WERI-Rb-1 (cell line): ENCODE results near the gene ANO4.

Experiments used
- DNase-seq: peaks from one replicate; pipeline ENCODE4 v3.0.0-alpha.2; 2020
- H3K27ac ChIP-seq: fragments of 250-450 bp; sonication (Bioruptor Pico); 2 replicates; pipeline ENCODE4 v1.5.1; 2020; ENCODE audit warnings: mild to moderate bottlenecking, moderate library complexity
- H3K27me3 ChIP-seq: fragments of 250-450 bp; sonication (Bioruptor Pico); 2 replicates; pipeline ENCODE4 v1.5.1; 2021; ENCODE audit warnings: mild to moderate bottlenecking, low read depth, moderate library complexity; ENCODE audit not compliant: insufficient read depth, severe bottlenecking
- H3K36me3 ChIP-seq: fragments of 250-450 bp; sonication (Bioruptor Pico); 2 replicates; pipeline ENCODE4 v1.5.1; 2020; ENCODE audit warnings: mild to moderate bottlenecking, moderate library complexity
- H3K4me3 ChIP-seq: 2 replicates; pipeline ENCODE4 v1.5.1; 2011; ENCODE audit warnings: low read depth, mild to moderate bottlenecking, control low read depth, low read length
- H3K9me3 ChIP-seq: fragments of 250-450 bp; sonication (Bioruptor Pico); 2 replicates; pipeline ENCODE4 v1.5.1; 2021; ENCODE audit warnings: mild to moderate bottlenecking, moderate library complexity; ENCODE audit not compliant: severe bottlenecking
- TF ChIP-seq, protein P1 (sequence below): IDR thresholded peaks from 2 replicates; pipeline ENCODE4 v1.5.1; 2011; ENCODE audit warnings: low read depth, mild to moderate bottlenecking, control low read depth, inconsistent platforms, low read length

ANO4 gene

GRCh38 chr12:100758083-100758482 lies 36.5 kb upstream of the ANO4 start:
- Histone ChIP-seq H3K27me3 (no peaks in the 10 kb centered on the region), H3K27ac (peak overlapping the region; percentile 60), H3K4me3 (no peak overlapping the region), H3K36me3 (no peaks in the 10 kb centered on the region), H3K9me3 (no peaks in the 10 kb centered on the region)
- DNase-seq: peak; percentile 68
- TF ChIP-seq, protein P1, sequence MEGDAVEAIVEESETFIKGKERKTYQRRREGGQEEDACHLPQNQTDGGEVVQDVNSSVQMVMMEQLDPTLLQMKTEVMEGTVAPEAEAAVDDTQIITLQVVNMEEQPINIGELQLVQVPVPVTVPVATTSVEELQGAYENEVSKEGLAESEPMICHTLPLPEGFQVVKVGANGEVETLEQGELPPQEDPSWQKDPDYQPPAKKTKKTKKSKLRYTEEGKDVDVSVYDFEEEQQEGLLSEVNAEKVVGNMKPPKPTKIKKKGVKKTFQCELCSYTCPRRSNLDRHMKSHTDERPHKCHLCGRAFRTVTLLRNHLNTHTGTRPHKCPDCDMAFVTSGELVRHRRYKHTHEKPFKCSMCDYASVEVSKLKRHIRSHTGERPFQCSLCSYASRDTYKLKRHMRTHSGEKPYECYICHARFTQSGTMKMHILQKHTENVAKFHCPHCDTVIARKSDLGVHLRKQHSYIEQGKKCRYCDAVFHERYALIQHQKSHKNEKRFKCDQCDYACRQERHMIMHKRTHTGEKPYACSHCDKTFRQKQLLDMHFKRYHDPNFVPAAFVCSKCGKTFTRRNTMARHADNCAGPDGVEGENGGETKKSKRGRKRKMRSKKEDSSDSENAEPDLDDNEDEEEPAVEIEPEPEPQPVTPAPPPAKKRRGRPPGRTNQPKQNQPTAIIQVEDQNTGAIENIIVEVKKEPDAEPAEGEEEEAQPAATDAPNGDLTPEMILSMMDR: no peak

- Histone ChIP-seq H3K36me3 (no peaks in the 10 kb centered on the region), H3K27me3 (no peaks in the 10 kb centered on the region), H3K4me3 (no peak overlapping the region), H3K9me3 (no peaks in the 10 kb centered on the region), H3K27ac (no peak overlapping the region)
- TF ChIP-seq, protein P1: no peak
- no peak for DNase-seq
These were observed 27.2 kb upstream of the ANO4 start for GRCh38 chr12:100767371-100767770.

DNA sequence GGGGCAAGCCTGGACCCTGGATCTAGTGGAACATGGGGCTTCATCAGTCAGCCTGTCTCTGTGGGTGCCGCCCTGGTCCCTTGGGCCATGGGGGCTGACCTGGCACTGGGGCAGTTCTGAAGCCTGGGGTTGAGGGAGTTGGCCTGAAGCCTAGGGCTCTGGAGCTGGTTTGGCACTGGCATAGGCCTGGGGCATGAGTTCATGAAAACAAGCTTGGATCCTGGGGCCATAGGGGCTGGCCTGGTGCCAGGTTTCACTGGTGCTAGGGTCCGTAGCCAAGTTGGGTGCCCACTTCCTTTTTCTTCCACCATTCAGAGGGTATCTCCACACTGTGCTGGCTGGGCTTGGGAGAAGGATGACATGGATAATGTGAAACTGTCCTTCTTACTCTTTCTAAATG lies 26.6 kb upstream of the ANO4 start:
- H3K36me3 ChIP-seq: no peaks in the 10 kb centered on the region
- DNase-seq: no peak
- TF ChIP-seq, protein P1: no peak
- H3K27me3 ChIP-seq: no peaks in the 10 kb centered on the region
- no peak overlapping the region for H3K27ac ChIP-seq
- H3K4me3 ChIP-seq: no peak overlapping the region
- H3K9me3 ChIP-seq: no peaks in the 10 kb centered on the region

GRCh38 chr12:100778967-100779590 lies 15.5 kb upstream of the ANO4 start:
- TF ChIP-seq, protein P1: no peak
- Histone ChIP-seq H3K36me3 (no peaks in the 10 kb centered on the region), H3K27me3 (no peaks in the 10 kb centered on the region), H3K9me3 (no peaks in the 10 kb centered on the region), H3K27ac (no peak overlapping the region), H3K4me3 (no peak overlapping the region)
- DNase-seq: no peak

- no peak overlapping the region for H3K27ac ChIP-seq
- DNase-seq: no peak
These were observed 5.4 kb upstream of the ANO4 start for GRCh38 chr12:100789146-100789545.

More at GRCh38 chr12:100789146-100789545, 5.4 kb upstream of the ANO4 start:
- no peaks in the 10 kb centered on the region for H3K9me3 ChIP-seq
- H3K4me3 ChIP-seq: no peak overlapping the region
- no peaks in the 10 kb centered on the region for H3K36me3 ChIP-seq
- TF ChIP-seq, protein P1: no peak
- no peaks in the 10 kb centered on the region for H3K27me3 ChIP-seq
